ENCODE measurements around the gene AVEN.
"Not testable (repeated sequence)": the region's sequence is repeated elsewhere in the genome, so short reads cannot be mapped to it uniquely, and the experiment has no call there.

The AVEN gene

GRCh38 chr15:34009656-34010055, 29.3 kb downstream of the AVEN start:
- no peak overlapping the region for H2AFZ ChIP-seq (ENCODE audit: low read length)
- no peaks in the 10 kb centered on the region for H3K27me3 ChIP-seq (ENCODE audit: insufficient read depth, low read length)
- no peak overlapping the region for H3K4me3 ChIP-seq (ENCODE audit: low read depth, low read length, poor library complexity, severe bottlenecking)
- H4K20me1 ChIP-seq (ENCODE audit: insufficient read depth, low read length) = no peaks in the 10 kb centered on the region; the same call in 1 of the 2 replicates
- no peaks in the 10 kb centered on the region for H3K9me2 ChIP-seq (ENCODE audit: low read depth, low read length)
- no peak overlapping the region for H3K27ac ChIP-seq (ENCODE audit: low read depth, low read length, poor library complexity, severe bottlenecking)
- no peak for TF ChIP-seq CTCF (IDR thresholded peaks at IDR 0.05; ENCODE audit: low read length)
- no peak for TF ChIP-seq EZH2 (IDR thresholded peaks at IDR 0.05; ENCODE audit: borderline replicate concordance, low read length)
- H3K36me3 ChIP-seq (ENCODE audit: insufficient read depth, low read length) = no peaks in the 10 kb centered on the region
- H3K4me1 ChIP-seq (ENCODE audit: insufficient read depth, low read length, severe bottlenecking) = no peaks in the 10 kb centered on the region
- H3K9me3 ChIP-seq (ENCODE audit: low read length) = no peaks in the 10 kb centered on the region
- no peaks in the 10 kb centered on the region for H3F3A ChIP-seq (ENCODE audit: insufficient read depth, low read length)
- H3K4me2 ChIP-seq (ENCODE audit: low read length) = no peak overlapping the region
- no peaks in the 10 kb centered on the region for H3K79me2 ChIP-seq (ENCODE audit: insufficient read depth, low read length)
- no peak overlapping the region for H3K9ac ChIP-seq (ENCODE audit: low read length)

- no peaks in the 10 kb centered on the region for H3K4me1 ChIP-seq (ENCODE audit: insufficient read depth, low read length, severe bottlenecking)
- no peaks in the 10 kb centered on the region for H3K9me2 ChIP-seq (ENCODE audit: low read depth, low read length)
- no peak overlapping the region for H3K4me3 ChIP-seq (ENCODE audit: low read depth, low read length, poor library complexity, severe bottlenecking)
- no peaks in the 10 kb centered on the region for H3K27me3 ChIP-seq (ENCODE audit: insufficient read depth, low read length)
- no peak overlapping the region for H2AFZ ChIP-seq (ENCODE audit: low read length)
- H4K20me1 ChIP-seq (ENCODE audit: insufficient read depth, low read length) = no peaks in the 10 kb centered on the region; the same call in 1 of the 2 replicates
- no peaks in the 10 kb centered on the region for H3F3A ChIP-seq (ENCODE audit: insufficient read depth, low read length)
- no peak overlapping the region for H3K4me2 ChIP-seq (ENCODE audit: low read length)
- no peaks in the 10 kb centered on the region for H3K36me3 ChIP-seq (ENCODE audit: insufficient read depth, low read length)
- no peaks in the 10 kb centered on the region for H3K9me3 ChIP-seq (ENCODE audit: low read length)
- TF ChIP-seq EZH2 (IDR thresholded peaks at IDR 0.05; ENCODE audit: borderline replicate concordance, low read length) (no peak), CTCF (IDR thresholded peaks at IDR 0.05; ENCODE audit: low read length) (no peak)
- H3K9ac ChIP-seq (ENCODE audit: low read length) = no peak overlapping the region
- H3K27ac ChIP-seq (ENCODE audit: low read depth, low read length, poor library complexity, severe bottlenecking) = no peak overlapping the region
- H3K79me2 ChIP-seq (ENCODE audit: insufficient read depth, low read length) = no peaks in the 10 kb centered on the region
Observed at GRCh38 chr15:34006381-34006780, 32.6 kb downstream of the AVEN start.

GRCh38 chr15:34001536-34001935, 37.5 kb downstream of the AVEN start:
- Histone ChIP-seq H2AFZ (ENCODE audit: low read length) (no peak overlapping the region), H3K4me3 (ENCODE audit: low read depth, low read length, poor library complexity, severe bottlenecking) (no peak overlapping the region), H3K9me3 (ENCODE audit: low read length) (no peaks in the 10 kb centered on the region), H3K36me3 (ENCODE audit: insufficient read depth, low read length) (no peaks in the 10 kb centered on the region), H3K9ac (ENCODE audit: low read length) (no peak overlapping the region), H3K9me2 (ENCODE audit: low read depth, low read length) (no peaks in the 10 kb centered on the region), H4K20me1 (ENCODE audit: insufficient read depth, low read length) (no peaks in the 10 kb centered on the region), H3K27ac (ENCODE audit: low read depth, low read length, poor library complexity, severe bottlenecking) (no peak overlapping the region), H3K27me3 (ENCODE audit: insufficient read depth, low read length) (no peaks in the 10 kb centered on the region), H3F3A (ENCODE audit: insufficient read depth, low read length) (no peaks in the 10 kb centered on the region), H3K79me2 (ENCODE audit: insufficient read depth, low read length) (no peaks in the 10 kb centered on the region), H3K4me1 (ENCODE audit: insufficient read depth, low read length, severe bottlenecking) (no peaks in the 10 kb centered on the region), H3K4me2 (ENCODE audit: low read length) (no peak overlapping the region)
- TF ChIP-seq CTCF (IDR thresholded peaks at IDR 0.05; ENCODE audit: low read length) (no peak), EZH2 (IDR thresholded peaks at IDR 0.05; ENCODE audit: borderline replicate concordance, low read length) (no peak)

- not testable (repeated sequence) for H3F3A ChIP-seq (ENCODE audit: insufficient read depth, low read length); H2AFZ ChIP-seq (ENCODE audit: low read length); H3K79me2 ChIP-seq (ENCODE audit: insufficient read depth, low read length); H3K9ac ChIP-seq (ENCODE audit: low read length); H4K20me1 ChIP-seq (ENCODE audit: insufficient read depth, low read length); H3K9me2 ChIP-seq (ENCODE audit: low read depth, low read length); H3K4me2 ChIP-seq (ENCODE audit: low read length); H3K27ac ChIP-seq (ENCODE audit: low read depth, low read length, poor library complexity, severe bottlenecking); H3K27me3 ChIP-seq (ENCODE audit: insufficient read depth, low read length); H3K4me3 ChIP-seq (ENCODE audit: low read depth, low read length, poor library complexity, severe bottlenecking); H3K36me3 ChIP-seq (ENCODE audit: insufficient read depth, low read length); H3K9me3 ChIP-seq (ENCODE audit: low read length); H3K4me1 ChIP-seq (ENCODE audit: insufficient read depth, low read length, severe bottlenecking)
Observed at GRCh38 chr15:33995666-33996065, 43.3 kb downstream of the AVEN start.

Data from OCI-LY1 (cell line).